ENCODE measurements around the gene AKAP9. TPM values are rescaled to one million over a fixed set of nuclear protein-coding genes. Genes with fewer than 3 reads are reported as not detected.

AKAP9 gene
- total and polyA plus RNA-seq, 2 donors (not counting 3 experiments of a cell fraction or from before 2014, with no cell fraction given), result 9.5 to 51.6 TPM

GRCh38 chr7:92134271-92135051 is 193.8 kb downstream of the AKAP9 start, which contains the start of gene CYP51A1:
CYP51A1 (minus strand) TSS chr7:92134477; CDS start chr7:92134364, 113 bp downstream.
- H3K9ac ChIP-seq (replicated peaks; ENCODE audit: extremely low read depth, insufficient read depth, low read length), result peak within 1 kb of the TSS; percentile 95
- peak within 1 kb of the TSS; percentile 95 for H3K4me2 ChIP-seq (ENCODE audit: insufficient read depth, low read length)
- dilution Hi-C loops (cut with MboI; ENCODE audit: extremely low pct_ligation_motif_present, low sequenced_read_pairs) (no loop called here), intact Hi-C loops (cut with micrococcal nuclease) (loop anchor here (1.0 to 10.0 kb wide), 2 partner anchors 110 to 313 kb away; partner anchors contain the start of genes ANKIB1, GATAD1 and KRIT1)
- H3K4me3 ChIP-seq (replicated peaks in 1 of 3; ENCODE audit: insufficient read depth in 1 of 3, low read depth in 1 of 3, low read length in 3 of 3), result peak within 1 kb of the TSS; percentile 77 to 84 (median 81)
- H3K36me3 ChIP-seq (ENCODE audit: control insufficient read depth in 2 of 2, extremely low read depth in 1 of 2, insufficient read depth in 2 of 2, low read length in 2 of 2), result peaks cover 0 to 7% of the 10 kb centered on the region in 2 experiments
- peaks cover 18% of the 10 kb centered on the region for H3K4me1 ChIP-seq (ENCODE audit: control insufficient read depth, extremely low read depth, insufficient read depth, low read length)
- BruUV-seq (replicated peaks), result no TSS peak
- ChIA-PET CTCF (interaction anchor here (1.1 to 2.3 kb wide), 7 partner anchors 11 to 313 kb away, joined by 3 to 16 read pairs (median 5); partner anchors contain the start of genes ANKIB1, GATAD1, KRIT1 and LRRD1), POLR2A (interaction anchor here (0.6 kb wide), 1 partner anchor 10 kb away, joined by 8 read pairs; no protein-coding TSS in a partner anchor)
- H3K79me2 ChIP-seq (ENCODE audit: control insufficient read depth, insufficient read depth, low read length), result peaks cover 48% of the 10 kb centered on the region
- H3K27me3 ChIP-seq (ENCODE audit: control insufficient read depth in 2 of 2, insufficient read depth in 2 of 2, low read length in 2 of 2), result no peaks in the 10 kb centered on the region
- peak within 1 kb of the TSS; percentile 97 for H2AFZ ChIP-seq (ENCODE audit: low read depth, low read length)
- DNase-seq (ENCODE audit: low read depth, low spot score), result peak; percentile 94
- H3K9me1 ChIP-seq (replicated peaks; ENCODE audit: control insufficient read depth, extremely low read depth, insufficient read depth, low read length), result no peaks in the 10 kb centered on the region
- peak within 1 kb of the TSS; percentile 95 for H3K27ac ChIP-seq (ENCODE audit: insufficient read depth, low read depth, low read length)
- peak; percentile 92 for FAIRE-seq
- no peaks in the 10 kb centered on the region for H4K20me1 ChIP-seq (replicated peaks; ENCODE audit: control insufficient read depth, extremely low read depth, insufficient read depth, low read length)
- H3K9me3 ChIP-seq (replicated peaks; ENCODE audit: control insufficient read depth, insufficient read depth, low read length), result no peaks in the 10 kb centered on the region
- peak; percentile 52 for TF ChIP-seq POLR2A (IDR thresholded peaks at IDR 0.05; ENCODE audit: low read depth, low read length)
- no peak for TF ChIP-seq EZH2 (IDR thresholded peaks at IDR 0.05; ENCODE audit: borderline replicate concordance, low read depth, low read length, severe bottlenecking)
- no peak for TF ChIP-seq JUN (IDR thresholded peaks at IDR 0.05; ENCODE audit: borderline replicate concordance, insufficient read depth, insufficient read length, low read depth)
- peak; percentile 68 for TF ChIP-seq POLR2AphosphoS5 (IDR thresholded peaks at IDR 0.05; ENCODE audit: insufficient read depth, low read depth, low read length)
- TF ChIP-seq CTCF (IDR thresholded peaks at IDR 0.05; ENCODE audit: extremely low read depth in 1 of 2, insufficient read depth in 1 of 2, low read depth in 1 of 2, low read length in 2 of 2), result peak in 1 of 2 donors; percentile 23
- TF ChIP-seq FOS (IDR thresholded peaks at IDR 0.05; ENCODE audit: borderline replicate concordance, insufficient read depth, low read length), result no peak
- TF ChIP-seq MAX (IDR thresholded peaks at IDR 0.05; ENCODE audit: insufficient read depth, insufficient read length), result peak; percentile 64
- TF ChIP-seq GATA2 (IDR thresholded peaks at IDR 0.05; ENCODE audit: insufficient read depth, insufficient read length, low read depth, low read length), result no peak
- TF ChIP-seq MYC (IDR thresholded peaks at IDR 0.05; ENCODE audit: low read depth, low read length), result no peak

Data from endothelial cell of umbilical vein (primary cell).